GM12873 (cell line): ENCODE results near the gene KIF2A.
A peak's percentile ranks its signal among the peaks of the same experiment; 100 is the strongest.

Experiments
- TF ChIP-seq, protein P1 (sequence below): IDR thresholded peaks from 2 replicates; pipeline ENCODE4 v1.5.1; 2012; ENCODE audit warnings: low read depth, mild to moderate bottlenecking, moderate library complexity, low read length, control low read depth; ENCODE audit not compliant: insufficient read depth; ENCODE audit errors: missing control alignments

KIF2A gene

DNA sequence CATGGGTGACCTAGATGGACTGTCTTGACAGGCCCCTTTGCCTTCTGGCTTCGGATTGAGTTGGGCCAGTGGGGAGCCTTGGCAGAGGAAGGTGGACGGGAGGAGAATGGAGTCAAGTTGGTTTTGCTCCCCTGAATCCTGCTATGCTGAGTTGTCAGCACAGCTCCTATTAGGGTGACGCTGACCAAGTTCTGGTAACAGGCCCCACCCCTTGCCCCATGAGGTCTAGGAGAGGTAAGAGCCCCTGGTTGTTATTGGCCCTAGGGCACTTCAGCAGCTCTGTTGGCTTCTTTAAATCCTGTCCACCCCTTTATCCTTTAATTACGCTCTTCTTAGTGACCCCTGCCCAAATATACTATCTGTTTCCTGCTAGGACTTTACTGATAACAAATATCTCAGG lies 39.4 kb upstream of the KIF2A start:
- TF ChIP-seq, protein P1, sequence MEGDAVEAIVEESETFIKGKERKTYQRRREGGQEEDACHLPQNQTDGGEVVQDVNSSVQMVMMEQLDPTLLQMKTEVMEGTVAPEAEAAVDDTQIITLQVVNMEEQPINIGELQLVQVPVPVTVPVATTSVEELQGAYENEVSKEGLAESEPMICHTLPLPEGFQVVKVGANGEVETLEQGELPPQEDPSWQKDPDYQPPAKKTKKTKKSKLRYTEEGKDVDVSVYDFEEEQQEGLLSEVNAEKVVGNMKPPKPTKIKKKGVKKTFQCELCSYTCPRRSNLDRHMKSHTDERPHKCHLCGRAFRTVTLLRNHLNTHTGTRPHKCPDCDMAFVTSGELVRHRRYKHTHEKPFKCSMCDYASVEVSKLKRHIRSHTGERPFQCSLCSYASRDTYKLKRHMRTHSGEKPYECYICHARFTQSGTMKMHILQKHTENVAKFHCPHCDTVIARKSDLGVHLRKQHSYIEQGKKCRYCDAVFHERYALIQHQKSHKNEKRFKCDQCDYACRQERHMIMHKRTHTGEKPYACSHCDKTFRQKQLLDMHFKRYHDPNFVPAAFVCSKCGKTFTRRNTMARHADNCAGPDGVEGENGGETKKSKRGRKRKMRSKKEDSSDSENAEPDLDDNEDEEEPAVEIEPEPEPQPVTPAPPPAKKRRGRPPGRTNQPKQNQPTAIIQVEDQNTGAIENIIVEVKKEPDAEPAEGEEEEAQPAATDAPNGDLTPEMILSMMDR, result no peak

GRCh38 chr5:62268234-62268633 lies 37.8 kb upstream of the KIF2A start:
- TF ChIP-seq, protein P1, result no peak

DNA sequence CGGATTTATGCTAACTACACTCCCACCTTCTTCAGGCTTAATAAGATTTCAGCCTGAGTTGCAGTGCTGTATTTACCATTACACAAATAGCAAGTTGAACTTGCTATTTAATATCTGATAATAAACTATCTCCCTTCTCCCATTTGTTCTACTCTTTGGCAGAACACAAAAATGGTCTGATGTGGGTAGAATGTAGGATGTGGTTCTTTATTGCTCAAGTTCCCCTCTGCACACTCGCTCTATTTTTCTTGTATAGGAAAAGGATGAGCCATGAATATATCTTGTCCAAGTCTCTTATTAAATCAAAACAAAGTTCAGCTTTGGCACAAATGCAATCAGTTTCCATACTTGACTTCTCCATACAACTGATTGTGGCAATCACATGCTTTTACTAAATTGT lies 37.2 kb upstream of the KIF2A start:
- TF ChIP-seq, protein P1, result no peak

- TF ChIP-seq, protein P1, result no peak
Measured at GRCh38 chr5:62271370-62271769, 34.6 kb upstream of the KIF2A start.

GRCh38 chr5:62271870-62272269 lies 34.1 kb upstream of the KIF2A start:
- TF ChIP-seq, protein P1, result peak; percentile 21

DNA sequence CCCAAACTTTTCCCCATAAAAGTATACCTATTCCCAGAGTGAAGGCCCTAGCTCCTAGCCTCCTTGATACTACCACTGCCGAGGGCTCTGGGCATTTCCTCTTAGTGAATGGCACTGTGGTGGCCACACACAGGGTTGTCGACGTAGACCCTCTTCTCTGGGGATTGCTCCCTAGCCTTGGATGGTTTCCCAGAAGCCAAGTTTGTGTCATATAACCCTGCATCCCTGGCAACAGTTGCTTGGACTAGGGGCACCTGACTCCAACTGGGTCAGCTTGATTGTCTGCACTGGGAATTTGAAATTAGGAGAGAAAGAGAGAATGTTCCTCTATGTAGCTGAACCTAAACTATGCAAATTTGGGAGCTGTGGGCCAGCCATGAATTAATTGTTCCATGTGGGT lies 32.3 kb upstream of the KIF2A start:
- TF ChIP-seq, protein P1, result no peak

GRCh38 chr5:62275581-62275980 lies 30.4 kb upstream of the KIF2A start:
- TF ChIP-seq, protein P1, result no peak
